Loucy (cell line): ENCODE results near the gene SDK1.

Experiments used
- CTCF ChIP-seq: fragments of 200-600 bp; sonication (generic); conservative IDR thresholded peaks from 2 replicates; pipeline ENCODE4 v1.5.1; 2014; ENCODE audit warnings: mild to moderate bottlenecking, antibody characterized with exemption, low read length
- EZH2phosphoT487 ChIP-seq: fragments of 200-600 bp; IDR thresholded peaks from 2 replicates; pipeline ENCODE4 v1.6.1; 2018; ENCODE audit warnings: antibody characterized with exemption, mild to moderate bottlenecking, moderate library complexity, borderline replicate concordance

- TF ChIP-seq CTCF (no peak), EZH2phosphoT487 (no peak)
Observed at GRCh38 chr7:4057289-4057616, 756.2 kb downstream of the SDK1 start.
